Activated T-helper 2 cell treated with anti-CD3 and anti-CD28 coated beads, Interferon-gamma antibody, Interleukin-2, Interleukin-4, amounts not matched to agents 10 μg/mL and 5 μg/mL and 100 μg/mL, durations not matched to agents 14 hours and 24 hours and 36 hours (primary cell): ENCODE measurements around the gene PTPN23. TPM values are rescaled to one million over a fixed set of nuclear protein-coding genes. Genes with fewer than 3 reads are reported as not detected.

ENCODE experiments used
- DNase-seq: peaks from one replicate; pipeline ENCODE4 v3.0.0; 2021; ENCODE audit warnings: low spot score
- H3K27ac Mint-ChIP-seq: one replicate; pipeline ENCODE4 v1.8.0; 2021; ENCODE audit warnings: mixed read lengths
- H3K27me3 Mint-ChIP-seq: one replicate; pipeline ENCODE4 v1.8.0; 2021; ENCODE audit warnings: low read depth, mixed read lengths
- H3K36me3 Mint-ChIP-seq: one replicate; pipeline ENCODE4 v1.8.0; 2021; ENCODE audit warnings: low read depth, mixed read lengths
- H3K4me1 Mint-ChIP-seq: one replicate; pipeline ENCODE4 v1.8.0; 2021; ENCODE audit warnings: low read depth, mixed read lengths
- H3K4me3 Mint-ChIP-seq: one replicate; pipeline ENCODE4 v1.8.0; 2021; ENCODE audit warnings: low read depth, mild to moderate bottlenecking, moderate library complexity, mixed read lengths
- H3K9me3 Mint-ChIP-seq: one replicate; pipeline ENCODE4 v1.8.0; 2021; ENCODE audit warnings: mixed read lengths
- intact Hi-C: fragments of 100-400 bp; cut with micrococcal nuclease; formaldehyde crosslinking; loops from one replicate; pipeline ENCODE4 v1.15.1; 2023
- total RNA-seq: library from RNA; stranded (reverse); gene quantifications from 2 replicates; pipeline ENCODE4 v1.2.3, GENCODE V29; 2022

The PTPN23 gene
- 35.7 and 38.3 TPM in 2 replicates for total RNA-seq

- no peaks in the 10 kb centered on the region for H3K27me3 Mint-ChIP-seq
- intact Hi-C loops = loop anchor here (1.0 to 10.0 kb wide), 4 partner anchors 94 to 366 kb away; partner anchors contain the start of genes ELP6, KIF9, KLHL18 and SCAP
- peaks cover 33% of the 10 kb centered on the region for H3K4me1 Mint-ChIP-seq
- H3K9me3 Mint-ChIP-seq = no peaks in the 10 kb centered on the region
- H3K27ac Mint-ChIP-seq = peak within 1 kb of the TSS; percentile 100
- peaks cover 17% of the 10 kb centered on the region for H3K36me3 Mint-ChIP-seq
- peak; percentile 99 for DNase-seq
- H3K4me3 Mint-ChIP-seq = peak within 1 kb of the TSS; percentile 100
Measured at GRCh38 chr3:47380601-47381316, at the start of gene PTPN23. TSS of gene PTPN23 (plus strand) at chr3:47381021. CDS start at chr3:47381097, 76 bp downstream.

GRCh38 chr3:47333907-47334306 is 46.9 kb upstream of the PTPN23 start:
- intact Hi-C loops = no loop called here
- Mint-ChIP-seq H3K27me3 (no peaks in the 10 kb centered on the region), H3K4me1 (no peaks in the 10 kb centered on the region), H3K9me3 (no peaks in the 10 kb centered on the region), H3K4me3 (no peak overlapping the region), H3K36me3 (peaks cover 54% of the 10 kb centered on the region), H3K27ac (no peak overlapping the region)
- no peak for DNase-seq

GRCh38 chr3:47337656-47338055 is 43.2 kb upstream of the PTPN23 start:
- intact Hi-C loops = no loop called here
- Mint-ChIP-seq H3K36me3 (peaks cover 43% of the 10 kb centered on the region), H3K27ac (no peak overlapping the region), H3K27me3 (no peaks in the 10 kb centered on the region), H3K4me3 (no peak overlapping the region), H3K9me3 (no peaks in the 10 kb centered on the region), H3K4me1 (no peaks in the 10 kb centered on the region)
- DNase-seq = no peak

GRCh38 chr3:47339951-47340350 is 40.9 kb upstream of the PTPN23 start:
- Mint-ChIP-seq H3K9me3 (no peaks in the 10 kb centered on the region), H3K4me3 (no peak overlapping the region), H3K27ac (no peak overlapping the region), H3K4me1 (no peaks in the 10 kb centered on the region), H3K27me3 (no peaks in the 10 kb centered on the region), H3K36me3 (peaks cover 40% of the 10 kb centered on the region)
- DNase-seq = no peak
- intact Hi-C loops = no loop called here

- DNase-seq = no peak
- Mint-ChIP-seq H3K4me3 (no peak overlapping the region), H3K27ac (no peak overlapping the region), H3K9me3 (no peaks in the 10 kb centered on the region), H3K27me3 (no peaks in the 10 kb centered on the region), H3K4me1 (no peaks in the 10 kb centered on the region), H3K36me3 (peaks cover 45% of the 10 kb centered on the region)
- intact Hi-C loops = no loop called here
Measured at GRCh38 chr3:47340866-47341265, 40.0 kb upstream of the PTPN23 start.

- Mint-ChIP-seq H3K36me3 (peaks cover 41% of the 10 kb centered on the region), H3K4me3 (no peak overlapping the region)
- intact Hi-C loops = no loop called here
Measured at GRCh38 chr3:47342151-47342550, 38.7 kb upstream of the PTPN23 start.

GRCh38 chr3:47342812-47343211 is 38.0 kb upstream of the PTPN23 start:
- Mint-ChIP-seq H3K27ac (no peak overlapping the region), H3K27me3 (no peaks in the 10 kb centered on the region), H3K4me1 (no peaks in the 10 kb centered on the region), H3K36me3 (peaks cover 35% of the 10 kb centered on the region), H3K4me3 (no peak overlapping the region), H3K9me3 (no peaks in the 10 kb centered on the region)
- intact Hi-C loops = no loop called here
- DNase-seq = no peak

More at GRCh38 chr3:47342151-47342550, 38.7 kb upstream of the PTPN23 start:
- DNase-seq = no peak
- H3K27me3 Mint-ChIP-seq = no peaks in the 10 kb centered on the region
- no peak overlapping the region for H3K27ac Mint-ChIP-seq
- no peaks in the 10 kb centered on the region for H3K4me1 Mint-ChIP-seq
- H3K9me3 Mint-ChIP-seq = no peaks in the 10 kb centered on the region

- intact Hi-C loops = no loop called here
- Mint-ChIP-seq H3K27ac (no peak overlapping the region), H3K36me3 (peaks cover 29% of the 10 kb centered on the region), H3K27me3 (no peaks in the 10 kb centered on the region), H3K4me3 (no peak overlapping the region), H3K4me1 (no peaks in the 10 kb centered on the region), H3K9me3 (no peaks in the 10 kb centered on the region)
- DNase-seq = no peak
Measured at GRCh38 chr3:47343471-47343971, 37.3 kb upstream of the PTPN23 start.

GRCh38 chr3:47344971-47345370 is 35.9 kb upstream of the PTPN23 start:
- H3K27me3 Mint-ChIP-seq = no peaks in the 10 kb centered on the region
- H3K4me3 Mint-ChIP-seq = no peak overlapping the region
- peaks cover 16% of the 10 kb centered on the region for H3K36me3 Mint-ChIP-seq
- H3K27ac Mint-ChIP-seq = no peak overlapping the region
- intact Hi-C loops = no loop called here
- no peaks in the 10 kb centered on the region for H3K9me3 Mint-ChIP-seq
- no peaks in the 10 kb centered on the region for H3K4me1 Mint-ChIP-seq
- no peak for DNase-seq

GRCh38 chr3:47347217-47347801 is 33.5 kb upstream of the PTPN23 start:
- H3K4me3 Mint-ChIP-seq = no peak overlapping the region
- DNase-seq = no peak
- intact Hi-C loops = no loop called here
- H3K36me3 Mint-ChIP-seq = peaks cover 14% of the 10 kb centered on the region
- no peaks in the 10 kb centered on the region for H3K4me1 Mint-ChIP-seq
- H3K27me3 Mint-ChIP-seq = peaks cover 4% of the 10 kb centered on the region
- H3K27ac Mint-ChIP-seq = no peak overlapping the region
- H3K9me3 Mint-ChIP-seq = no peaks in the 10 kb centered on the region

- Mint-ChIP-seq H3K9me3 (no peaks in the 10 kb centered on the region), H3K36me3 (peaks cover 14% of the 10 kb centered on the region), H3K27me3 (peaks cover 4% of the 10 kb centered on the region), H3K4me1 (no peaks in the 10 kb centered on the region), H3K4me3 (no peak overlapping the region), H3K27ac (no peak overlapping the region)
- intact Hi-C loops = no loop called here
- DNase-seq = no peak
Measured at GRCh38 chr3:47348411-47349154, 32.2 kb upstream of the PTPN23 start.

- Mint-ChIP-seq H3K27ac (no peak overlapping the region), H3K27me3 (peaks cover 4% of the 10 kb centered on the region), H3K4me3 (no peak overlapping the region), H3K36me3 (peaks cover under 1% of the 10 kb centered on the region), H3K9me3 (peaks cover 14% of the 10 kb centered on the region), H3K4me1 (no peaks in the 10 kb centered on the region)
- intact Hi-C loops = no loop called here
- DNase-seq = no peak
Measured at GRCh38 chr3:47355010-47355409, 25.8 kb upstream of the PTPN23 start.

GRCh38 chr3:47356201-47356600 is 24.6 kb upstream of the PTPN23 start:
- intact Hi-C loops = no loop called here
- Mint-ChIP-seq H3K9me3 (peaks cover 19% of the 10 kb centered on the region), H3K4me1 (peaks cover 3% of the 10 kb centered on the region), H3K4me3 (no peak overlapping the region), H3K27me3 (no peaks in the 10 kb centered on the region), H3K36me3 (peaks cover 5% of the 10 kb centered on the region), H3K27ac (no peak overlapping the region)
- no peak for DNase-seq
